Chondrocyte (in vitro differentiated cells): ENCODE measurements around the gene STXBP5L. TPM values are rescaled to one million over a fixed set of nuclear protein-coding genes. Genes with fewer than 3 reads are reported as not detected.

Experiments used
- DNase-seq: peaks from one replicate; pipeline ENCODE4 v3.0.0; 2021; ENCODE audit warnings: mixed read lengths, low spot score
- H3K27ac Mint-ChIP-seq: one replicate; pipeline ENCODE4 v1.8.0; 2021; ENCODE audit warnings: mild to moderate bottlenecking, moderate library complexity, mixed read lengths; ENCODE audit not compliant: unreplicated experiment
- H3K27me3 Mint-ChIP-seq: 2 replicates; pipeline ENCODE4 v1.8.0; 2021; ENCODE audit warnings: low read depth, mixed read lengths
- H3K36me3 Mint-ChIP-seq: 2 replicates; pipeline ENCODE4 v1.8.0; 2021; ENCODE audit warnings: low read depth, mixed read lengths
- H3K4me1 Mint-ChIP-seq: 2 replicates; pipeline ENCODE4 v1.8.0; 2021; ENCODE audit warnings: low read depth, mild to moderate bottlenecking, mixed read lengths
- H3K4me3 Mint-ChIP-seq: one replicate; pipeline ENCODE4 v1.8.0; 2021; ENCODE audit warnings: mild to moderate bottlenecking, moderate library complexity, mixed read lengths; ENCODE audit not compliant: unreplicated experiment
- H3K9me3 Mint-ChIP-seq: 2 replicates; pipeline ENCODE4 v1.8.0; 2021; ENCODE audit warnings: low read depth, mixed read lengths
- total RNA-seq: library from RNA; stranded (reverse); gene quantifications from 3 replicates; pipeline ENCODE4 v1.2.1, GENCODE V29; 2021
- TF ChIP-seq, protein P1 (sequence below): fragments of 200-600 bp; sonication (generic); IDR thresholded peaks from 2 replicates; pipeline ENCODE4 v1.5.0; 2021; ENCODE audit warnings: antibody characterized with exemption, mild to moderate bottlenecking, moderate library complexity

STXBP5L gene
- total RNA-seq, 1 donor from 2014 or later, result not detected

- TF ChIP-seq, protein P1, sequence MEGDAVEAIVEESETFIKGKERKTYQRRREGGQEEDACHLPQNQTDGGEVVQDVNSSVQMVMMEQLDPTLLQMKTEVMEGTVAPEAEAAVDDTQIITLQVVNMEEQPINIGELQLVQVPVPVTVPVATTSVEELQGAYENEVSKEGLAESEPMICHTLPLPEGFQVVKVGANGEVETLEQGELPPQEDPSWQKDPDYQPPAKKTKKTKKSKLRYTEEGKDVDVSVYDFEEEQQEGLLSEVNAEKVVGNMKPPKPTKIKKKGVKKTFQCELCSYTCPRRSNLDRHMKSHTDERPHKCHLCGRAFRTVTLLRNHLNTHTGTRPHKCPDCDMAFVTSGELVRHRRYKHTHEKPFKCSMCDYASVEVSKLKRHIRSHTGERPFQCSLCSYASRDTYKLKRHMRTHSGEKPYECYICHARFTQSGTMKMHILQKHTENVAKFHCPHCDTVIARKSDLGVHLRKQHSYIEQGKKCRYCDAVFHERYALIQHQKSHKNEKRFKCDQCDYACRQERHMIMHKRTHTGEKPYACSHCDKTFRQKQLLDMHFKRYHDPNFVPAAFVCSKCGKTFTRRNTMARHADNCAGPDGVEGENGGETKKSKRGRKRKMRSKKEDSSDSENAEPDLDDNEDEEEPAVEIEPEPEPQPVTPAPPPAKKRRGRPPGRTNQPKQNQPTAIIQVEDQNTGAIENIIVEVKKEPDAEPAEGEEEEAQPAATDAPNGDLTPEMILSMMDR, result no peak
- Mint-ChIP-seq H3K36me3 (no peaks in the 10 kb centered on the region), H3K4me1 (peaks cover 13% of the 10 kb centered on the region), H3K27me3 (peaks cover 53% of the 10 kb centered on the region), H3K9me3 (no peaks in the 10 kb centered on the region), H3K27ac (no peak overlapping the region), H3K4me3 (peak overlapping the region; percentile 56)
- DNase-seq, result no peak
Observed at GRCh38 chr3:120908795-120909601, 993 bp downstream of the STXBP5L start.

- H3K27ac Mint-ChIP-seq, result no peak overlapping the region
- H3K36me3 Mint-ChIP-seq, result no peaks in the 10 kb centered on the region
- DNase-seq, result no peak
- H3K4me1 Mint-ChIP-seq, result peaks cover 13% of the 10 kb centered on the region
- H3K27me3 Mint-ChIP-seq, result peaks cover 56% of the 10 kb centered on the region
- H3K4me3 Mint-ChIP-seq, result no peak overlapping the region
- TF ChIP-seq, protein P1, result no peak
- H3K9me3 Mint-ChIP-seq, result no peaks in the 10 kb centered on the region
Observed at GRCh38 chr3:120909602-120909878, 1.5 kb downstream of the STXBP5L start.

DNA sequence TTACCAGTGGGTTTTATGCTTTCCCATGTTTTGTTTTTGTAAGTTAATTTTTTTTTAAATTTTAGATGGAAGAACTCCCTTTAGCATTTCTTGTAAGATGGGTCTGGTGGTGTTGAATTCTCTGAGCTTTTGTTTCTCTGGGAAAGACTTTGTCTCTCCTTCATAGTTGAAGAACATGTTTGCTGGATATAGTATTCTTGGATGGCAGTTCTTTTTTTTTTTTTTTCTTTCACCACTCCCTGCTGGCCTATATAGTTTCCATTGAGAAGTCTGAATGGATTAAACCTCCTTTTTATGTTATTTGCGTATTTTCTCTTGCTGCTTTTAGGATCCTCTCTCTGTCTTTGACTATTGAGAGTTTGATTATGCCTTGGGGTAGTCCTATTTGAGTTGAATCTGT, 18.1 kb downstream of the STXBP5L start:
- H3K9me3 Mint-ChIP-seq, result peaks cover 25% of the 10 kb centered on the region
- peaks cover 13% of the 10 kb centered on the region for H3K27me3 Mint-ChIP-seq
- no peaks in the 10 kb centered on the region for H3K36me3 Mint-ChIP-seq
- no peaks in the 10 kb centered on the region for H3K4me1 Mint-ChIP-seq
- H3K4me3 Mint-ChIP-seq, result no peak overlapping the region
- H3K27ac Mint-ChIP-seq, result no peak overlapping the region
- no peak for DNase-seq
- TF ChIP-seq, protein P1, result no peak

DNA sequence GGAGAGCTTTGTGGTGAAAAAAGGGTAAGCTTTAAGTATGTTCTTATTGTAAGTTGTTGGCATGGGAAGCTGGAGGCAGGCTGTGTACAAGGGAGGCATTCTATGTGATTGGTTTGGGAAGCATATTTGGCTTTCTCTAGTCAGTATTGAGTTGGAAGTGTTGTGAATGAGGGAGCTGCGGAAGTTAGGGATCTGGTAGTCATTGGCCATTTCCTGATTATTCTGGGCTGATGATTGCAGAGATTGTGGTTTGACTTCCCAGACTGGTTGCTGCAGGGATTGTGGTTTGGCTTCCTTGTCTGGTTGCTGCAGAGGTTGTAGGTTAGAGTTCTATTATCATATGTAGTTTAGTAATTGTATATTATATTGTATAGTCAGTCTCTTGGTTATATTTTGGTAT, 21.0 kb downstream of the STXBP5L start:
- no peaks in the 10 kb centered on the region for H3K4me1 Mint-ChIP-seq
- peaks cover 3% of the 10 kb centered on the region for H3K27me3 Mint-ChIP-seq
- no peak for DNase-seq
- TF ChIP-seq, protein P1, result no peak
- peaks cover 23% of the 10 kb centered on the region for H3K9me3 Mint-ChIP-seq
- no peak overlapping the region for H3K4me3 Mint-ChIP-seq
- no peak overlapping the region for H3K27ac Mint-ChIP-seq
- no peaks in the 10 kb centered on the region for H3K36me3 Mint-ChIP-seq

GRCh38 chr3:120931593-120931992, 23.6 kb downstream of the STXBP5L start:
- Mint-ChIP-seq H3K4me3 (no peak overlapping the region), H3K27ac (no peak overlapping the region), H3K27me3 (peaks cover 5% of the 10 kb centered on the region), H3K36me3 (no peaks in the 10 kb centered on the region), H3K4me1 (no peaks in the 10 kb centered on the region), H3K9me3 (peaks cover 7% of the 10 kb centered on the region)
- TF ChIP-seq, protein P1, result no peak
- no peak for DNase-seq
